GM12875 (cell line): ENCODE data around the gene SESN2.

Experiments
- H3K4me3 ChIP-seq: one replicate; pipeline ENCODE4 v1.5.1; 2011; ENCODE audit warnings: low read depth, low read length, control low read depth
- TF ChIP-seq, protein P1 (sequence below): IDR thresholded peaks from 2 replicates; pipeline ENCODE4 v1.5.1; 2011; ENCODE audit warnings: low read depth, mild to moderate bottlenecking, control low read depth, inconsistent platforms, low read length, moderate library complexity, borderline replicate concordance; ENCODE audit not compliant: insufficient read depth

The SESN2 gene

GRCh38 chr1:28279721-28280120 is 20.4 kb downstream of the SESN2 start:
- TF ChIP-seq, protein P1, sequence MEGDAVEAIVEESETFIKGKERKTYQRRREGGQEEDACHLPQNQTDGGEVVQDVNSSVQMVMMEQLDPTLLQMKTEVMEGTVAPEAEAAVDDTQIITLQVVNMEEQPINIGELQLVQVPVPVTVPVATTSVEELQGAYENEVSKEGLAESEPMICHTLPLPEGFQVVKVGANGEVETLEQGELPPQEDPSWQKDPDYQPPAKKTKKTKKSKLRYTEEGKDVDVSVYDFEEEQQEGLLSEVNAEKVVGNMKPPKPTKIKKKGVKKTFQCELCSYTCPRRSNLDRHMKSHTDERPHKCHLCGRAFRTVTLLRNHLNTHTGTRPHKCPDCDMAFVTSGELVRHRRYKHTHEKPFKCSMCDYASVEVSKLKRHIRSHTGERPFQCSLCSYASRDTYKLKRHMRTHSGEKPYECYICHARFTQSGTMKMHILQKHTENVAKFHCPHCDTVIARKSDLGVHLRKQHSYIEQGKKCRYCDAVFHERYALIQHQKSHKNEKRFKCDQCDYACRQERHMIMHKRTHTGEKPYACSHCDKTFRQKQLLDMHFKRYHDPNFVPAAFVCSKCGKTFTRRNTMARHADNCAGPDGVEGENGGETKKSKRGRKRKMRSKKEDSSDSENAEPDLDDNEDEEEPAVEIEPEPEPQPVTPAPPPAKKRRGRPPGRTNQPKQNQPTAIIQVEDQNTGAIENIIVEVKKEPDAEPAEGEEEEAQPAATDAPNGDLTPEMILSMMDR: no peak
- no peak overlapping the region for H3K4me3 ChIP-seq

- TF ChIP-seq, protein P1: no peak
- no peak overlapping the region for H3K4me3 ChIP-seq
Measured at GRCh38 chr1:28280501-28280900, 21.2 kb downstream of the SESN2 start.

- H3K4me3 ChIP-seq: no peak overlapping the region
- TF ChIP-seq, protein P1: no peak
Measured at GRCh38 chr1:28280977-28281381, 21.7 kb downstream of the SESN2 start.

GRCh38 chr1:28281608-28282425 is 22.5 kb downstream of the SESN2 start:
- no peak overlapping the region for H3K4me3 ChIP-seq
- TF ChIP-seq, protein P1: no peak

DNA sequence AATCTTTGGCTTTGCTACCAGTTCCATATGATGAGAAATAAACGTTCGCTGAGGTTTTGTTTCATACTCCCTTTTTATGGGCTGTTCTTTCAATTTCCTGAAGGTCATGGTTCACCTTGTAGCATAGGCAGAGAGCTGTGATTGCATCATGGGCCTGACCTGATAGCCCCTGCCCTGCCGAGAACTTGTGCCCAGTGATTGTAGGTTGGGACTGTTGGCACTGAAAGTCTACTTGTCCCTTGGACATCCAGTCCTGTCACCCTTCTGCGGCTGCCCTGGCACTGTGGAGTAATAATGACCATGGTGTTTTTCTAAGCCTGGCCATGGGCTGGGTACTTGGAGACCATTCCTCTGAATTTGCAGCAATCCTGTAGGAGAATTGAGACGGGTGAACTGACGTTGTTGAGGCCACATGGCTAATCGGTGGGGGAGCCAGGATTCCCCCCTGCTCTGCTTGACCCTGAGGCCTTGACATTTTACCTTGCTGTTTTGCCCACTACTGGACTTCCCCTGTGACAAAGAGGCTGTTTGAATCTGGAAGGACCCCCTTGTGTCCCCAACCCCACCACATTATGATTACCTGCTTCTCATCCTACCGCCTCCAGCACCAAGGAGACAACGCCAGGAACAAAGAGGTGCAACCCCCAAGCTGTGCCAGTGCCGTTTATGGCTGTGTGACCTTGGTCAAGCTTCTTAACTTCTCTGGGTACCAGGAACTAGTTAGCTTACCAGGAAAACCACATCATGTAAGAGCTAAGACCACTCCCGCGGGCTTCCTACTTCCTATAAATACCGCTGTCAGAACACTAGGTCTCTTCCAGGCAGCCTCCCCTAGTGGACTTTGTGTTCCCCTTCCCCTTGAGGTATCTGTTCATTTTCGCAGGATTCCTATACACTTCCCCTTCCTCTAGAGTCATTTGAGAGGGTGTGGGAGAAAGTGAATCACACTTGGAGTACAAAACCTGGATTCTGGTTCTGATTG is 23.4 kb downstream of the SESN2 start:
- TF ChIP-seq, protein P1: no peak
- H3K4me3 ChIP-seq: no peak overlapping the region

DNA sequence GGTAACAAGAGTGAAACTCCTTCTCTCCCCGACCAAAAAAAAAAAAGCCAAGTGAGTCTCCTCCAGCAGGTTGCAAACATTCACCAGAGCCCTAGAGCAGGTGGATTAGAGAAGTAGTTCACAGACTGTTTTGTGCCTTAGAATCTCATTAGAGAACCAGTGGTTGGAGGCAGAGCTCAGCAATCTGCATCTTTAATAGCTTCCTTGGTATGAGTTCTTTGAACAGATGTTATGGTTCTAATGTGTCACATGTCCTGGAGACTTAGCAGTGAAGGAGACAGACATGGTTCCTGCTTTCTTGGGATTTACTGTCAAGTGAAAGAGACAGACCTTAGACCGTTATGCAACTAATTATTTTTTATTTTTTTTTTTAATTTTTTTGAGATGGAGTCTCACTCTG is 26.8 kb downstream of the SESN2 start:
- no peak overlapping the region for H3K4me3 ChIP-seq
- TF ChIP-seq, protein P1: no peak
